DLD1 (cell line): ENCODE data around the gene ANXA10.

Source experiments
- in situ Hi-C: cut with HindIII; loops from 2 replicates; pipeline ENCODE4 v1.10.0; 2017; ENCODE audit warnings: low sequenced_read_pairs

ANXA10 gene

DNA sequence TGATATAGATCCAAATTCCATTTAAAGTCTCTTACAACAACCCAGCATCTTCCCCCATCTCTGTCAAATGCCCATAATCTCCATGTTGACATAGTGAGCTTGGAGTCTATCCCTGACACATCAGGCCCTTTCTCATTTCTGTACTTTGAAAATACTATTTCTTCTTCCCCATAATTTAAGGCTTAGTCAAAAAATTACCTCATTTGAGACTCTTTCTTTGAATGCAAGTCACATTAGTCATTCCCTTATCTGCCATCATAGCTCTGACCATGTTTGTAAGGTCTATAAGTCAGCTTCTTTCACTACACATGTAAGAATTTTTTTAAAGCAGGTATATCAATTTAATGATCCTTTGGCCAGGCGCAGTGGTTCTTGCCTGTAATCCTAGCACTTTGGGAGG lies 126.3 kb downstream of the ANXA10 start:
- in situ Hi-C loops = no loop called here

DNA sequence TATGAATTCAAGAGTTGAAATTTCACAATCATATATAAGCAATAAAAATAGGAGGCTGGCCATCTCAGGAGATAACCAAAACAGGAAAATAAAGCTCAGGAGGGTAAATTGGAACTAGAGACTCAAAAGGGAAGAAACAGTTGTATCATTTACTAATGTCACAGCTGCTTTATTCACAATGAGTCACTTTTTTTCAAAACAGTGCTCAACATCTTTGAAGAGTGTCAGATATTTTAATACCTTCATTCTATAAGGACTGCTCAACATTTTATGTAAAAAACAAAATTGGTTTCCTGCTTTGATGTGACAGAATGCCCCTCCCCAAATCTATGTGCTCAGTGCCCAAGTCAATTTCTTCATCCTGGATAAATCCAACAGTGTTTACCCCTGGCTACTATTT lies 128.6 kb downstream of the ANXA10 start:
- in situ Hi-C loops = no loop called here

DNA sequence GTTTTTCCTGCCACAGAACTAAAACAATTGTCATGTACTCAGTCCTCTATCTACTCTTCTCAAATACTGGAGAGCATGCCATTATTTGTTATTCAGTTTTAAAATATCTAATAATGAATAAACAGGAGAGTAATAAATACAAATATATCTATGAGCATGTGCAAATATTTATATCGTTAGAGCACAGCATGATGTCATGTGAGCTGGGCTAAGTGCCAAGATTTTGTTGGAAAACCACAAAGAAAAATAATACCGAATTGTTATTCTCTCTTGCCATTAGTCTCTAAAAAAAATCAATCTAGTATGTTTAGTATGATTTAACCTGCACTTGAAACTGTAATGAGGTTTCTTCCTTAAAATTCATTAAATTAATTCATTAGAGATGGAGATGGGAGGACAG lies 129.0 kb downstream of the ANXA10 start:
- in situ Hi-C loops = no loop called here
